A673 (cell line): ENCODE measurements around the gene GPR31. TPM values are rescaled to one million over a fixed set of nuclear protein-coding genes. Genes with fewer than 3 reads are reported as not detected.

Source experiments
- BruUV-seq: library from RNA; stranded (reverse); fragments of 400-500 nt; replicated peaks from 2 replicates; lab custom pipeline; 2021; lab: Mats Ljungman, UMichigan
- CTCF ChIA-PET: fragments of 300-600 bp; sonication (Branson Sonifier 250); formaldehyde crosslinking; loops from one replicate; lab custom pipeline; 2022; ENCODE audit warnings: antibody characterized with exemption; lab: Charles Lee
- POLR2A ChIA-PET: fragments of 300-600 bp; sonication (Branson Sonifier 250); formaldehyde crosslinking; loops from one replicate; lab custom pipeline; 2022; ENCODE audit warnings: antibody characterized with exemption; ENCODE audit not compliant: low non-redundant PET; lab: Charles Lee
- DNase-seq: peaks from one replicate; pipeline ENCODE4 v3.0.0-alpha.2; 2015; ENCODE audit warnings: low spot score
- H3K27ac ChIP-seq: fragments of 200-600 bp; sonication (generic); 2 replicates; pipeline ENCODE4 v1.5.1; 2016; ENCODE audit warnings: mixed run types, low read depth, mild to moderate bottlenecking, mixed read lengths, antibody characterized with exemption, low read length; ENCODE audit not compliant: poor library complexity, severe bottlenecking
- H3K27me3 ChIP-seq: fragments of 200-600 bp; sonication (generic); replicated peaks from 2 replicates; pipeline ENCODE4 v1.6.1; 2017; ENCODE audit warnings: mixed run types, low read depth, mild to moderate bottlenecking, mixed read lengths, antibody characterized with exemption, low read length; ENCODE audit not compliant: insufficient read depth, poor library complexity
- H3K36me3 ChIP-seq: fragments of 200-600 bp; sonication (generic); 2 replicates; pipeline ENCODE4 v1.6.1; 2016; ENCODE audit warnings: mixed run types, mild to moderate bottlenecking, mixed read lengths, antibody characterized with exemption, low read length; ENCODE audit not compliant: insufficient read depth, poor library complexity, severe bottlenecking
- H3K4me1 ChIP-seq: fragments of 200-600 bp; sonication (generic); 2 replicates; pipeline ENCODE4 v1.6.1; 2017; ENCODE audit warnings: mixed run types, mild to moderate bottlenecking, mixed read lengths, antibody characterized with exemption, low read length; ENCODE audit not compliant: insufficient read depth, poor library complexity, severe bottlenecking
- H3K4me3 ChIP-seq: fragments of 200-600 bp; sonication (generic); 2 replicates; pipeline ENCODE4 v1.5.1; 2016; ENCODE audit warnings: low read depth, mixed run types, mild to moderate bottlenecking, mixed read lengths, low read length; ENCODE audit not compliant: poor library complexity, severe bottlenecking
- H3K9me3 ChIP-seq: fragments of 200-600 bp; sonication (generic); 2 replicates; pipeline ENCODE4 v1.6.1; 2016; ENCODE audit warnings: mixed run types, low read depth, mild to moderate bottlenecking, mixed read lengths, antibody characterized with exemption, low read length; ENCODE audit not compliant: poor library complexity, severe bottlenecking
- CTCF ChIP-seq: fragments of 300-800, 200-600 bp; sonication (generic); conservative IDR thresholded peaks from 2 replicates; pipeline ENCODE4 v1.5.1; 2017; ENCODE audit warnings: low read depth, mild to moderate bottlenecking, antibody characterized with exemption, low read length, moderate library complexity, mixed read lengths
- EZH2 ChIP-seq: fragments of 200-600 bp; sonication (generic); IDR thresholded peaks from 2 replicates; pipeline ENCODE4 v1.6.1; 2017; ENCODE audit warnings: borderline replicate concordance, low read depth, mild to moderate bottlenecking, mixed read lengths, antibody characterized with exemption, low read length; ENCODE audit not compliant: poor library complexity, severe bottlenecking
- intact Hi-C: fragments of 100-400 bp; cut with micrococcal nuclease; formaldehyde crosslinking; loops from one replicate; pipeline ENCODE4 v1.10.0; 2022; ENCODE audit not compliant: unreplicated experiment
- total RNA-seq: library from RNA; stranded (reverse); gene quantifications from 2 replicates; pipeline ENCODE4 v1.2.3, GENCODE V29; 2021

The GPR31 gene
- total RNA-seq, 1 experiment from 2014 or later: not detected

GRCh38 chr6:167125855-167126349, 31.9 kb downstream of the GPR31 start:
- no peaks in the 10 kb centered on the region for H3K36me3 ChIP-seq
- no peaks in the 10 kb centered on the region for H3K9me3 ChIP-seq
- TF ChIP-seq CTCF (no peak), EZH2 (no peak)
- DNase-seq: no peak
- H3K27ac ChIP-seq: no peak overlapping the region
- POLR2A ChIA-PET: no interaction called here
- no peaks in the 10 kb centered on the region for H3K4me1 ChIP-seq
- CTCF ChIA-PET: no interaction called here
- no peaks in the 10 kb centered on the region for H3K27me3 ChIP-seq
- BruUV-seq: no TSS peak
- intact Hi-C loops: no loop called here
- no peak overlapping the region for H3K4me3 ChIP-seq

- ChIA-PET CTCF (no interaction called here), POLR2A (no interaction called here)
- TF ChIP-seq EZH2 (no peak), CTCF (no peak)
- BruUV-seq: no TSS peak
- Histone ChIP-seq H3K36me3 (no peaks in the 10 kb centered on the region), H3K4me1 (no peaks in the 10 kb centered on the region), H3K4me3 (no peak overlapping the region), H3K9me3 (no peaks in the 10 kb centered on the region), H3K27me3 (no peaks in the 10 kb centered on the region), H3K27ac (no peak overlapping the region)
- intact Hi-C loops: no loop called here
- DNase-seq: no peak
Measured at GRCh38 chr6:167125410-167125809, 32.4 kb downstream of the GPR31 start.

GRCh38 chr6:167124753-167125152, 33.0 kb downstream of the GPR31 start:
- TF ChIP-seq CTCF (no peak), EZH2 (no peak)
- POLR2A ChIA-PET: no interaction called here
- H3K9me3 ChIP-seq: no peaks in the 10 kb centered on the region
- DNase-seq: no peak
- CTCF ChIA-PET: no interaction called here
- H3K27ac ChIP-seq: no peak overlapping the region
- H3K36me3 ChIP-seq: no peaks in the 10 kb centered on the region
- no peaks in the 10 kb centered on the region for H3K27me3 ChIP-seq
- no peaks in the 10 kb centered on the region for H3K4me1 ChIP-seq
- intact Hi-C loops: no loop called here
- BruUV-seq: no TSS peak
- H3K4me3 ChIP-seq: no peak overlapping the region
